Astrocyte (in vitro differentiated cells and primary cell): ENCODE results near the gene CREB3L4.

ENCODE experiments used
- CTCF ChIP-seq: IDR thresholded peaks from 2 replicates; pipeline ENCODE4 v1.5.1; 2011; ENCODE audit warnings: low read depth, mild to moderate bottlenecking, inconsistent platforms, low read length, moderate library complexity; ENCODE audit not compliant: insufficient read depth
- EZH2 ChIP-seq: IDR thresholded peaks from 2 replicates; pipeline ENCODE4 v1.6.1; 2012; ENCODE audit warnings: mild to moderate bottlenecking, low read length, inconsistent platforms; ENCODE audit not compliant: insufficient read depth

DNA sequence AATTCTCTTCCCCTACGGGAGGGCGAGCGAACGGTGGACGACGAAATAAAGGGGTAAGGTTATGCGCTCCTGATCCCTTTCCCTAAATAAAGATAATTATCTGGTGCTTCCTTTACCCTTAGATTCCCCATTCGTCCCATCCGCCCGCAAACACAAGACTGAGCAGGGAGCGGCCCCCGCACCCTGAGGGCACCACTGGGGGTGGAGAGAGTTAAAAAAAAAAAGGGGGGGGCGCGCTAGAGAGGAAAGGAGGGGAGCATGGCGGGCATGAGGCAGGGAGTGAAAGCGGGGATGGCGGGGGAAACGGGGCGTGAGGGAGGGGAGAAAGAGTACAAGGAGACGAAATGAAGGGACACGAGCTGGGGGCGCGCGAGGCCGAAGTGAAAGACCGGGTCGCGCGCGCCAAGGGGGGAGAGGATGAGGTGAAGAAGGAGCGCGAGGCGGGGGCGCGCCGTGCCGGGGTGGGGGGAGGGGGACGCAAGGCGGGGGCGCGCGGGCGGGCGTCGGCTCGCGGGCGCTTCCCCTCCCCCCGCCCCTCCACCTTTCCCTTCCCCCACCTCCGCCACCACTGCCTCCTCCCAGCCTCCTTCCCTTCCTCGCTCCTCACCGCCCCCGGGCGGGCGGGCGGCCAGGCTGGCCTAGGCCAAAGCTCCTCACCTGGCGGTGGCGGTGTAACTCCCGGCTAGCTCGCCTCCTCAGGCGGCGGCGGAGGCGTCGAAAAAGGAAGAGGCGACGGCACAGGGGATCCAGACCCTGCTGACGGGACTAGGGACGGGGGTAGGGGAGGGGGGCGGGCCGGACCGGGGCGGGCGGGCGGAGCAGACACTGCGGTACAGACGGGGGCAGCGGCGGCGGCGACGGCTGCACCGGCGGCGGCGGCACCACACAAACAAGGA lies 45.4 kb upstream of the CREB3L4 start:
- TF ChIP-seq CTCF (no peak), EZH2 (no peak)
